SK-N-SH treated with all-trans-retinoic acid at 6 μM for 48 hours (cell line): Measurements from ENCODE around the gene CACNA1C.

Experiments used
- ATAC-seq: fragments of 200-7000 bp; cut with Tn5 transposase; 3 replicates; pipeline ENCODE4 v1.9.1; 2020; ENCODE audit warnings: mild to moderate bottlenecking, moderate library complexity
- ARNTL ChIP-seq: fragments of 450-650 bp; formaldehyde crosslinking; IDR thresholded peaks from 2 replicates; pipeline ENCODE4 v1.5.0; 2020; ENCODE audit warnings: low read depth, mild to moderate bottlenecking, moderate library complexity, borderline replicate concordance
- BACH2 ChIP-seq: fragments of 250-450 bp; sonication (Bioruptor Pico); IDR thresholded peaks from 2 replicates; pipeline ENCODE4 v1.9.0; 2021; ENCODE audit warnings: mild to moderate bottlenecking, borderline replicate concordance
- CSDC2 ChIP-seq: fragments of 250-450 bp; sonication (Bioruptor Pico); IDR thresholded peaks from 2 replicates; pipeline ENCODE4 v1.5.0; 2020; ENCODE audit warnings: mild to moderate bottlenecking, moderate library complexity
- ESRRG ChIP-seq: fragments of 250-450 bp; sonication (Bioruptor Pico); IDR thresholded peaks from 2 replicates; pipeline ENCODE4 v1.6.1; 2021; ENCODE audit warnings: mild to moderate bottlenecking
- GLIS3 ChIP-seq: fragments of 250-450 bp; sonication (Bioruptor Pico); IDR thresholded peaks from 2 replicates; pipeline ENCODE4 v1.5.0; 2020; ENCODE audit warnings: mild to moderate bottlenecking, moderate library complexity
- ISL1 ChIP-seq: fragments of 250-450 bp; sonication (Bioruptor Pico); IDR thresholded peaks from 2 replicates; pipeline ENCODE4 v2.1.2; 2022; ENCODE audit warnings: mild to moderate bottlenecking, moderate library complexity
- OSR1 ChIP-seq: fragments of 250-450 bp; sonication (Bioruptor Pico); IDR thresholded peaks from 2 replicates; pipeline ENCODE4 v1.8.0; 2022; ENCODE audit warnings: moderate library complexity, mild to moderate bottlenecking, inconsistent platforms
- PPARA ChIP-seq: fragments of 250-450 bp; sonication (Bioruptor Pico); IDR thresholded peaks from 2 replicates; pipeline ENCODE4 v1.5.0; 2020; ENCODE audit warnings: mild to moderate bottlenecking, borderline replicate concordance
- RARB ChIP-seq: fragments of 250-450 bp; sonication (Bioruptor Pico); IDR thresholded peaks from 2 replicates; pipeline ENCODE4 v1.8.0; 2021; ENCODE audit warnings: mild to moderate bottlenecking, moderate library complexity
- SNAI2 ChIP-seq: fragments of 250-450 bp; sonication (Bioruptor Pico); IDR thresholded peaks from 2 replicates; pipeline ENCODE4 v1.5.0; 2020; ENCODE audit warnings: mild to moderate bottlenecking, moderate library complexity
- TCF4 ChIP-seq: fragments of 250-450 bp; sonication (Bioruptor Pico); IDR thresholded peaks from 2 replicates; pipeline ENCODE4 v1.8.0; 2021; ENCODE audit warnings: mild to moderate bottlenecking, moderate library complexity, borderline replicate concordance
- TOX ChIP-seq: fragments of 250-450 bp; sonication (Bioruptor Pico); IDR thresholded peaks from 2 replicates; pipeline ENCODE4 v1.8.0; 2021; ENCODE audit warnings: mild to moderate bottlenecking, moderate library complexity, borderline replicate concordance
- ZC3H10 ChIP-seq: fragments of 250-450 bp; sonication (Bioruptor Pico); IDR thresholded peaks from 2 replicates; pipeline ENCODE4 v1.5.1; 2021; ENCODE audit warnings: mild to moderate bottlenecking, moderate library complexity
- ZFP3 ChIP-seq: fragments of 250-450 bp; sonication (Bioruptor Pico); IDR thresholded peaks from 2 replicates; pipeline ENCODE4 v1.5.0; 2020; ENCODE audit warnings: mild to moderate bottlenecking, moderate library complexity
- ZNF565 ChIP-seq: fragments of 450-650 bp; formaldehyde crosslinking; conservative IDR thresholded peaks from 2 replicates; pipeline ENCODE4 v1.5.0; 2020; ENCODE audit warnings: low read depth, mild to moderate bottlenecking, moderate library complexity
- ZNF70 ChIP-seq: fragments of 450-650 bp; formaldehyde crosslinking; IDR thresholded peaks from 2 replicates; pipeline ENCODE4 v1.5.0; 2020; ENCODE audit warnings: mild to moderate bottlenecking, moderate library complexity
- ZNF8 ChIP-seq: fragments of 450-650 bp; formaldehyde crosslinking; IDR thresholded peaks from 2 replicates; pipeline ENCODE4 v1.5.0; 2020; ENCODE audit warnings: mild to moderate bottlenecking, moderate library complexity
- TF ChIP-seq, protein P1 (sequence below): fragments of 250-450 bp; sonication (Bioruptor Pico); IDR thresholded peaks from 2 replicates; pipeline ENCODE4 v1.5.0; 2020; ENCODE audit warnings: mild to moderate bottlenecking, moderate library complexity
- TF ChIP-seq, protein P2 (sequence below): fragments of 250-450 bp; sonication (Bioruptor Pico); IDR thresholded peaks from 2 replicates; pipeline ENCODE4 v1.5.1; 2020; ENCODE audit warnings: low read depth, mild to moderate bottlenecking, moderate library complexity
- TF ChIP-seq, protein P3 (sequence below): fragments of 250-450 bp; sonication (Bioruptor Pico); IDR thresholded peaks from 2 replicates; pipeline ENCODE4 v1.5.1; 2021; ENCODE audit warnings: mild to moderate bottlenecking, moderate library complexity
- TF ChIP-seq, protein P4 (sequence below): fragments of 250-450 bp; sonication (Bioruptor Pico); IDR thresholded peaks from 2 replicates; pipeline ENCODE4 v1.8.0; 2021; ENCODE audit warnings: low read depth, mild to moderate bottlenecking, moderate library complexity, borderline replicate concordance

The CACNA1C gene

DNA sequence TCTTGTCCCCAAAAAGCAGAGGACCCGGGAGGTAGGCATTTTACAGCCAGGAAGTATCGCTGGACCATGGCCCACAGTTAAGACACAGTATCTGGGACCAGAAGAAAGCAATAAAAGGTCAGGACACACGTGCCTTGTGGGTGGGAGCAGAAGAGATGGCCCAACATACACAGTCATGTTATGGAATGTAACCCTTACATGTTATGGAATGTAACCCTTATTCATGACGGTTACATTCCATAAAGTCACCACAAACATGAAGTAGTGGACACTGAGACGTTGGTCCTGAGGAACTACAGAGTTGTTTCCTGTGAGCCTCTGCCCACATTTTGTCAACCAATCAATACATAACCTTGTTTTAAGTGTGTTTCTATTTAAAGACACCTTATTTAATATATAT is 456.4 kb downstream of the CACNA1C start:
- TF ChIP-seq BACH2 (CRISPR knock-in tag): no peak
- TF ChIP-seq, protein P1, sequence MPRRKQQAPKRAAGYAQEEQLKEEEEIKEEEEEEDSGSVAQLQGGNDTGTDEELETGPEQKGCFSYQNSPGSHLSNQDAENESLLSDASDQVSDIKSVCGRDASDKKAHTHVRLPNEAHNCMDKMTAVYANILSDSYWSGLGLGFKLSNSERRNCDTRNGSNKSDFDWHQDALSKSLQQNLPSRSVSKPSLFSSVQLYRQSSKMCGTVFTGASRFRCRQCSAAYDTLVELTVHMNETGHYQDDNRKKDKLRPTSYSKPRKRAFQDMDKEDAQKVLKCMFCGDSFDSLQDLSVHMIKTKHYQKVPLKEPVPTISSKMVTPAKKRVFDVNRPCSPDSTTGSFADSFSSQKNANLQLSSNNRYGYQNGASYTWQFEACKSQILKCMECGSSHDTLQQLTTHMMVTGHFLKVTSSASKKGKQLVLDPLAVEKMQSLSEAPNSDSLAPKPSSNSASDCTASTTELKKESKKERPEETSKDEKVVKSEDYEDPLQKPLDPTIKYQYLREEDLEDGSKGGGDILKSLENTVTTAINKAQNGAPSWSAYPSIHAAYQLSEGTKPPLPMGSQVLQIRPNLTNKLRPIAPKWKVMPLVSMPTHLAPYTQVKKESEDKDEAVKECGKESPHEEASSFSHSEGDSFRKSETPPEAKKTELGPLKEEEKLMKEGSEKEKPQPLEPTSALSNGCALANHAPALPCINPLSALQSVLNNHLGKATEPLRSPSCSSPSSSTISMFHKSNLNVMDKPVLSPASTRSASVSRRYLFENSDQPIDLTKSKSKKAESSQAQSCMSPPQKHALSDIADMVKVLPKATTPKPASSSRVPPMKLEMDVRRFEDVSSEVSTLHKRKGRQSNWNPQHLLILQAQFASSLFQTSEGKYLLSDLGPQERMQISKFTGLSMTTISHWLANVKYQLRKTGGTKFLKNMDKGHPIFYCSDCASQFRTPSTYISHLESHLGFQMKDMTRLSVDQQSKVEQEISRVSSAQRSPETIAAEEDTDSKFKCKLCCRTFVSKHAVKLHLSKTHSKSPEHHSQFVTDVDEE (CRISPR knock-in tag): no peak
- no peak for TF ChIP-seq ARNTL
- no peak for TF ChIP-seq ZNF8
- TF ChIP-seq GLIS3 (CRISPR knock-in tag): no peak
- no peak for TF ChIP-seq ESRRG (CRISPR knock-in tag)
- TF ChIP-seq CSDC2: no peak
- TF ChIP-seq SNAI2 (CRISPR knock-in tag): no peak
- TF ChIP-seq, protein P2, sequence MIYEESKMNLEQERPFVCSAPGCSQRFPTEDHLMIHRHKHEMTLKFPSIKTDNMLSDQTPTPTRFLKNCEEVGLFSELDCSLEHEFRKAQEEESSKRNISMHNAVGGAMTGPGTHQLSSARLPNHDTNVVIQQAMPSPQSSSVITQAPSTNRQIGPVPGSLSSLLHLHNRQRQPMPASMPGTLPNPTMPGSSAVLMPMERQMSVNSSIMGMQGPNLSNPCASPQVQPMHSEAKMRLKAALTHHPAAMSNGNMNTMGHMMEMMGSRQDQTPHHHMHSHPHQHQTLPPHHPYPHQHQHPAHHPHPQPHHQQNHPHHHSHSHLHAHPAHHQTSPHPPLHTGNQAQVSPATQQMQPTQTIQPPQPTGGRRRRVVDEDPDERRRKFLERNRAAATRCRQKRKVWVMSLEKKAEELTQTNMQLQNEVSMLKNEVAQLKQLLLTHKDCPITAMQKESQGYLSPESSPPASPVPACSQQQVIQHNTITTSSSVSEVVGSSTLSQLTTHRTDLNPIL: no peak
- no peak for TF ChIP-seq TOX
- TF ChIP-seq, protein P3, sequence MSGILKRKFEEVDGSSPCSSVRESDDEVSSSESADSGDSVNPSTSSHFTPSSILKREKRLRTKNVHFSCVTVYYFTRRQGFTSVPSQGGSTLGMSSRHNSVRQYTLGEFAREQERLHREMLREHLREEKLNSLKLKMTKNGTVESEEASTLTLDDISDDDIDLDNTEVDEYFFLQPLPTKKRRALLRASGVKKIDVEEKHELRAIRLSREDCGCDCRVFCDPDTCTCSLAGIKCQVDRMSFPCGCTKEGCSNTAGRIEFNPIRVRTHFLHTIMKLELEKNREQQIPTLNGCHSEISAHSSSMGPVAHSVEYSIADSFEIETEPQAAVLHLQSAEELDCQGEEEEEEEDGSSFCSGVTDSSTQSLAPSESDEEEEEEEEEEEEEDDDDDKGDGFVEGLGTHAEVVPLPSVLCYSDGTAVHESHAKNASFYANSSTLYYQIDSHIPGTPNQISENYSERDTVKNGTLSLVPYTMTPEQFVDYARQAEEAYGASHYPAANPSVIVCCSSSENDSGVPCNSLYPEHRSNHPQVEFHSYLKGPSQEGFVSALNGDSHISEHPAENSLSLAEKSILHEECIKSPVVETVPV (CRISPR knock-in tag): no peak
- no peak for TF ChIP-seq ZNF70
- TF ChIP-seq, protein P4, sequence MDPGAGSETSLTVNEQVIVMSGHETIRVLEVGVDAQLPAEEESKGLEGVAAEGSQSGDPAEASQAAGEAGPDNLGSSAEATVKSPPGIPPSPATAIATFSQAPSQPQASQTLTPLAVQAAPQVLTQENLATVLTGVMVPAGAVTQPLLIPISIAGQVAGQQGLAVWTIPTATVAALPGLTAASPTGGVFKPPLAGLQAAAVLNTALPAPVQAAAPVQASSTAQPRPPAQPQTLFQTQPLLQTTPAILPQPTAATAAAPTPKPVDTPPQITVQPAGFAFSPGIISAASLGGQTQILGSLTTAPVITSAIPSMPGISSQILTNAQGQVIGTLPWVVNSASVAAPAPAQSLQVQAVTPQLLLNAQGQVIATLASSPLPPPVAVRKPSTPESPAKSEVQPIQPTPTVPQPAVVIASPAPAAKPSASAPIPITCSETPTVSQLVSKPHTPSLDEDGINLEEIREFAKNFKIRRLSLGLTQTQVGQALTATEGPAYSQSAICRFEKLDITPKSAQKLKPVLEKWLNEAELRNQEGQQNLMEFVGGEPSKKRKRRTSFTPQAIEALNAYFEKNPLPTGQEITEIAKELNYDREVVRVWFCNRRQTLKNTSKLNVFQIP: no peak
- no peak for TF ChIP-seq ZFP3 (CRISPR knock-in tag)
- TF ChIP-seq ZC3H10 (CRISPR knock-in tag): no peak
- no peak for TF ChIP-seq OSR1 (CRISPR knock-in tag)
- TF ChIP-seq PPARA: no peak
- no peak for TF ChIP-seq ZNF565 (CRISPR knock-in tag)
- no peak for TF ChIP-seq ISL1
- no peak for ATAC-seq

DNA sequence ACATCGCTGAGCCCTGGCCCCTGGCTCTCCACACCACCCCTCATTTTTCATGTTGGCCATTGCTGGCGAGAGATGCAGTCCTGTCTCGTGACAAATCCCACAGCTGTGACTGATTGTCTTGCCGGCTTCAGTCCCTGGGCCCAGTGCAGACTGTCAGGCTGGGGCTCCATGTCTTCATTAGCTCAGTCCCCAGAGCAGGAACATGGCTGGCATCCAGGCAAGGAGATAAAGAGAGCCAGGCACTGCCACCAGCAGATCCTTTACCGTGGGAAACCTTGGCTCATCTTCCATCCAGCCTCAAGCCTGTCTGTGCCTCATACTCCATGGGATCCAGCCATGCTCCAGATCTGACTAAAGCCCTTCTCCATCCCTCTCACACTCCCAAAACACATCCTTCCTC is 457.3 kb downstream of the CACNA1C start:
- TF ChIP-seq SNAI2 (CRISPR knock-in tag) (no peak), CSDC2 (no peak), TCF4 (CRISPR knock-in tag) (no peak), PPARA (no peak), GLIS3 (CRISPR knock-in tag) (no peak), RARB (no peak), ZC3H10 (CRISPR knock-in tag) (no peak), ESRRG (CRISPR knock-in tag) (no peak), TOX (no peak), ISL1 (no peak), ZNF70 (no peak)
- TF ChIP-seq, protein P1 (CRISPR knock-in tag): no peak
- TF ChIP-seq, protein P3 (CRISPR knock-in tag): no peak
- TF ChIP-seq, protein P2: no peak
- no peak for ATAC-seq
